GM21717 (cell line): Measurements from ENCODE around the gene DGKE.

Experiments
- ATAC-seq: cut with Tn5 transposase; IDR thresholded peaks from one replicate; pipeline ENCODE4 v1.9.1; 2021; ENCODE audit warnings: mild to moderate bottlenecking, moderate library complexity; ENCODE audit not compliant: unreplicated experiment

The DGKE gene

DNA sequence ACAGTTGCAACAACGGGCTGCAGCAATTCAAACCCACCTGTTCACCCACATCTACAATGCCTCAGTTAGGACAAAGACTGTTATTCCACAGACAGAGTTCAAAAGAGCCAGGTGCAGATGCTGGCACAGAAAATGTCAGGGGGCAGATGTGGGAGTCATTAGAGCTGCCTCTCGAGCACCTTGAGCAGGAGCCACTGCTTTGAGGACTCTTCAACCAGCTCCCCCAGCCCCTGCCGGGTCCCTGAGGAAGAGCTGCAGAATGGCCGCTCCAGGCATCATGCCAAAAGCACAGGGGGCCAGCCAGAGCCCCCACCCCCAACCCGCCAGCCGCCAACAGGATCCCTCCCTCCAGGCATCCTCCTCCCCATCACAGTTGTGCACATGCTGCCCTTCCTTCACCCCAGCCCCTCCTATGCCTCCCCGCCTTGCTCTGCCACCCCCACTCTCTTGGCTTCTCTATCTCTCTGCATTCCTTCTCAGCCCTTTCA lies 21.0 kb upstream of the DGKE start:
- ATAC-seq = no peak

DNA sequence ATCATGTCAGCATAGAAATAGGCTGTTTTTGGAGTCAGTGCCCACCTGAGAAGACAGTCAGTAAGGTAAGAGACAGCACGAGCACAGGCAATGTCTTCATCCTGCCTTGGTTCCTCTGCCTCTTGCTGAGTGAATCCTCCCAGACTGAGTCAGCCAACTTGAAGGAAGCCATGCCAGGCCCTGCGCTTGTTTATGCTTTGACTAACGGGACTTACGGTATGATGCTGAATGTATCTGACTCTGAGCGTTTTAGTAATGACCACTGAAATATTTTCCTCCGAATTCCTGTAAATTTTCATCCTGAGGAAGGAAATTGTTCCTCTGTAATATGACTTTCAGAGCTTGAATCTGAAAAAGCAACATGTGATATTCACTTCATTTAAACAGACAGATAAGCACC lies 18.2 kb upstream of the DGKE start:
- ATAC-seq = no peak

DNA sequence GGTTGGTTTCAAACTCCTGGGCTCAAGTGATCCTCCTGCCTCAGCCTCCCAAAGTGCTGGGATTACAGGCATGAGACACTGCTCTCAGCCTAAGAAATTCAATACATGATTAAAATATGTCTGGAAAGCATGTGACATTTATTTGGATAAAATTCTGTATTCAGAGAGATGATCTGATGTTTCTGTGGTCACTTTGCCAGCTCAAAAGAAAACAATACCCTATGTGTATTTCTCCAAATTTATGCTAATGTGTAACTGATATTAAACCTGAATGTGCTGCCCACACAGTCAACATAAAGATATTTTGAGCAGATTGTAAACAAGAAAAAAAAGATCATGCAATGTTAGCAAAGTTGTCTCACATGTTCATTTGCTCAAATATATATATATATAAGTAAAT lies 16.9 kb upstream of the DGKE start:
- no peak for ATAC-seq

DNA sequence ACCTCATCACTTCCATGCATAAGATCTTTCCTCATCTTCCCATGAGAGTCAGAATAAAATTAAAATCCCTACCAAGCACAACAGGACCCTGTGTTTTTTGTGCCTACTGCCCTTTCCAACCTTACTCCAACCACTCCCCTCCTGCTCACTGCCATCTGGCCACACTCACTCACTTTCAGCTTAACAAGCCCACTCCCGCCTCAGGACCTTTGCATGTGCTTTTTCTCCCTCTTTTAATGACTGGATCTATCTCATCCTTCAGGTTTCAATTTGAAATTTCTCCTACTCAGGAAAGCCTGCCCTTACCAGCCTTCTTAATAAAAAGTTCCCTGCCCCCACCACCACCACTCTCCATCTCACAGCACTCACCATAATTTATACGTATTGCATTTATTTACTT lies 14.9 kb upstream of the DGKE start:
- ATAC-seq = no peak

DNA sequence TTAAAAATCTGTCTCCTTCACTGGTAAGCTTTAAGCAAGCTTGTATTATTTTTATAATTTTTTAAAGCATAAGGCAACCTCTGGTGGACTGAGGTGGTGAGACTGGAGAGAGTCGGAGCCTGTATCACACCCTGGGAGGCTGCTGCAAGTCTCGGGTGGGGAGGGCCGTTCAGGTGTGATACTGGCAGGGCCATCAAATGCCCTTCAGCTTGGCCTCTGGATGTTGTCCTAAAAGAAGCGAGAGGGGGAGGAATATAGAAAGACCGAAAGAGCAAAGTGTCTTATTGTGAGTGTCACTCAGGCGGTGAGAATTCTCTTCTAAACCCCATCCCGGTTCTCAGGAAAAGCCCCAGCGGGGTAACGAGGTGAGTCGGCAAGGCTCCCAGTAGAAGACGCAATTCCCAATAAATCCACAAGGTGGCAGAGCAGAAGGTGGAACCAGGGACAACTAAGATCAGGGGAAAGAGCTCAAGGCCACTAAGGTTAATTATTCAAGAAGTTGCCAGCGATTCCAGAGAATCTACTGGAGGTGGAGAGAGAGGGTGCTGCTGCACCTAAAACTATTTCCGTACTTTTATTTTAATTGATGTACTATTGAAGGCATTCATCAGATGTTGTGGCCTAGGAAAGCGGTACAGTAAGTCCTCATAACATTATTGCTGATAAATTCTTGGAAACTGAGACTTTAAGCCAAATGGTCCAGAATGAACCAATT lies 14.4 kb upstream of the DGKE start:
- ATAC-seq = peak; percentile 61

DNA sequence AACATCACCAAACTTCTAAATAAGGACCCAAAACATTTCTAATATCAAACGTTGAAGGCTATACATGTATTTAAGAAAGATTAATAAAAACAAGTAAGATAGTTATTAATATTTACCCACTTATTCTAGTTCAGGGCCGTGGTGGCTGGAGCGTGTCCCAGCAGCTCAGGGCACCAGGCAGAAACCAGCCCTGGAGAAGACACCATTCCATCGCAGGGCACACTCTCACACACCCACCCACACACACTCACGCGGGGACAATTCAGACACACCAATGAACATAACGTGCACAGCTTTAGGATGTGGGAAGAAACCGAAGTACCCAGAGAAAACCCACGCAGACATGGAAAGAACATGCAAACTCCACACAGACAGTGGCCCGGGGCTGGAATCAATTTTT lies 13.7 kb upstream of the DGKE start:
- ATAC-seq = no peak

DNA sequence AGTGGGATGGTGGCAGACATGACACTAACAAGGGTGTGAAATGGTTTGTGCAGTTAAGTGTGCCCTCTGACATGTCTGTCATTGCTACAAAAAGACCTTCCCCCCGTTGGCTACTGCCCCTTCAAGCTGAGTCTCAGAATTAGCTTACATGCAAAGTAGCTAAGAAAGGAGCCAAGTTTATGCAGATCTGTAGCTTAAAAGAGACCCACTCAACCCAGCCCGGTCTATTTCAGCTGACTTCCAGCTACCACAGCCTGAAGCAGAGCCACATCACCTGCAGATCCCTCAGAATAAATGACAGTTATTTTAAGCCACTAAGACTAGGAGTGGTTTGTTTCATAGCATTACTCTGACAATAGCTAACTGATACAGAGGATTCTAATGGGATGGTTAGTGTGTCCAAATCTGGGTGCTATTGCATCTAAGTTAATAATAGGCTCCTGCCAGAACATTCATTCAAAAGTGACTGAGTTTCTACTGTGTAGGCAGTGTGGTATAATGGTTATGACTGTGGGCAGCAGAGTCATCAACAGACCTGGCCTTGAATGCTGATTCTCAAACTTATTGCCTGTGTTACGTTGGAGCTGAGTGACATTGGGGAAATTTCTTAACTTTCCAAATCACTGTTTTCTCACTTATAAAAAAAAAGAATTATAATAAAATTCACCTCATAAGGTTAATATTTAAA lies 12.0 kb upstream of the DGKE start:
- no peak for ATAC-seq

DNA sequence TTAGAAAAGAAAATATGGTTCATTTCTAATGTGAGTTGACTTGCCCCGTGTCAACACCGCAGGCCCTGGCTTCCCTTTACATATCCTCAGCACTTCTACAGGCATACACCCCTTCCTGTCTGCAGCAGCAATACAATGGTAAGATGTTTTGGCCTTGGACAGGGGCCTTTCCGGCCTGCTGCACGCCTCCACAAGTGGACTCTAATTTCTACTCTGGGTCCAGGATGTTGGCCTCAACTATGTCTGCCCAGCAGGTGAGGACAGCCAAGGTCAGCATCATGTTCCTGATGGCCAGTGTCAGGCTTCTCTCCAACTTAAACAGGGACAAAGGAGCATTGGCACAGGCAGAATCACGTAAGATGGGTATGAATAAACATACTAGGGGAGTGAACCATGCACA lies 11.2 kb upstream of the DGKE start:
- ATAC-seq = no peak

DNA sequence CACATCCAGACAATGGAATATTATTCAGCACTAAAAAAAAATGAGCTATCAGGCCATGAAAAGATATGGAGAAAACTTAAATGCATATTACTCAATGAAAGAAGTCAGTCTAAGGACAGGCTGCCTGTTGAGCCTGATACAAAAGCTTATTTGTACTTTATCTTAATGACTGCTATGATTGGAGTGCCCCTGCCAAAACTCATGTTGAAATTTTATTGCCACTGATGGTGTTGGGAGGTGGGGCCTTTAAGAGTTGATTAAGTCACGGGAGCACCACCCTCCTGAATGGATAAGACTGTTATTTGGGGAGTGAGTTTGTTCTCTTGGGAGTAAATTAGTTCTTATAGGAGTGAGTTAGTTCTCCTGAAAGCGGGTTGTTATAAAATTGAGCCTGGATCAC lies 10.1 kb upstream of the DGKE start:
- no peak for ATAC-seq

DNA sequence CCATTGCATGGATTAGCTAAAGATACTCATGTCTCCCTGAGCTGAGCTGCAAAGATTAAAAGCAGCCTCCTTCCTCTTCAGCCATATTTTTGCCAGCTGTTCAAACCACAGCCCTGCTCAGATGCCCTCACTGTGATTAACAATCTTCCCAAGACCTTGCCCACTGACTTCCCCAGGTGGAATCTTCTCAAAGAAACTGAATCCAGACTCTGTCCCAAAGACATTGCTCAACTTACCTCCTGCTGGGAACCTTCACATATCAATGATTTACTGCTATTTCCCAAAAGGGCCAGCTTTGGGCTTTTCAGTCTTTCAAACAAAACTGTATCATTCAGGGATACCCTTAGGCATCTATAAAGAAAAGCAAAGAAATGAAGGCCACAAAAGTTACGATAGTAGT lies 9.4 kb upstream of the DGKE start:
- ATAC-seq = no peak

DNA sequence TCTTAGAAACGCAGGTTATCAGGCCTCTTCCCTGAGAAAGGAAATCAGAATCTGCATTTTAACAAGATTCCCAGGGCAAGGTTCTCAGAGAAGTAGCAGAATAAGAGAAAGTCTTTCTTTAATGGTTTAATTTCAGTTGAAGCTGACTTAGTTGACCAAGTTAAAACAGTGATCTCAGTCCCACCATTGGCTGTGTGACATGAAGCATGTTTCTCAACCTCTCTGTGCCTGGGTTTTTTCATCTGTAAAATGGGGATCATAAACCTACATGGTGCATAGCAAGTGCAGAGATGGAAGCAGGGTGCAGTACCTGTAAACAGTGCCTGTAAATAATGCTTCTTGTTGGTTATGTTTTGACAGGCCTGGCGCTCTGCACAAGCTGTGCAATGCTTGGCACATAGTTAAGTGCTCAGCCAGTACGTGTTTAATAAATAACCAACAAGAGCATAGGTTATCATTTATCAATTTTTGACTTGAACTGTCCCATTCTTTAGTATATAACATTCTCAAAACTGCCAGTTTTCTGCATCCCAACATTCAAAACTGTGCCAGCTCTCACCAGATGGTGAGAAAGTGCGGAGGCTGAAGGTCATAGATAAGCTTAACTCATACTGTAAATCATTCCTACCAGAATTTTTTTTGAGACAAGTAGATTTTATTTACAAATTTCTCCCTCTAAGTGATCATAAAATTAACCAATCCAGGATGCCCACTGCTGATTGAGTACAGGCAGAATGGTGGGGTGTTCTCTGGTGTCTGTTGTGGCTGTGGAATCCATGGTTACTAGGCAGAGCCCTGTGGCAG lies 7.1 kb upstream of the DGKE start:
- ATAC-seq = no peak

DNA sequence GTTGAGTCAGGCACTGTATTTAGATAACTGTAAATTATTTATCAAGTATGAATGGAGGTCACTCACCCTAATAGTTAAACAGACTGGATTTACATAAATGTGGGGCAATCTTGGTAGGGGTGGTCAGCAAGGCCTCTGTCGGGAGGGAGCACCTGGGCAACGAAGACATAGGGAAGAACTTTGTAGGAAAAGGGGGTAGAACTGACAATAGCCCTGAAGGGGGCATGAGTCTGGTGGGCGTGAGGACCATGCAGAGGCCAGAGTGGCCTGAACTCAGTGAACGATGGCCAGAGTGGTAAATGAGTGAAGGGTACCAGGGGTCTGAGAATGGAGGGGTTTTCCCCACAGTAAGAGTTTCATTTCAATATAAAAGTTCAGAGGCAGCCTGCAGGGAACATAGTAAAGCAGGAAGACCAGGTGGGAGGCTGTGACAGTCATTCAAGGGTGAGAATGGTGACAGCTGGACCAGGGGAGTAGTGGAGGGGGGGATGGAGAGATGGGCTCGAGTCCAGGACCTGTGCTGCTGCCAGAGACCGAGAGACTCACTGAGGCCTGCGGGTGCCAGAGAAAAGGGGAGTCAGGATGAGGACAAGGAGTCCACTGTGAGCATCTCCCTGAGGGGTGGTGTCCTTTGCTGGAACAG lies 3.1 kb upstream of the DGKE start:
- ATAC-seq = no peak

DNA sequence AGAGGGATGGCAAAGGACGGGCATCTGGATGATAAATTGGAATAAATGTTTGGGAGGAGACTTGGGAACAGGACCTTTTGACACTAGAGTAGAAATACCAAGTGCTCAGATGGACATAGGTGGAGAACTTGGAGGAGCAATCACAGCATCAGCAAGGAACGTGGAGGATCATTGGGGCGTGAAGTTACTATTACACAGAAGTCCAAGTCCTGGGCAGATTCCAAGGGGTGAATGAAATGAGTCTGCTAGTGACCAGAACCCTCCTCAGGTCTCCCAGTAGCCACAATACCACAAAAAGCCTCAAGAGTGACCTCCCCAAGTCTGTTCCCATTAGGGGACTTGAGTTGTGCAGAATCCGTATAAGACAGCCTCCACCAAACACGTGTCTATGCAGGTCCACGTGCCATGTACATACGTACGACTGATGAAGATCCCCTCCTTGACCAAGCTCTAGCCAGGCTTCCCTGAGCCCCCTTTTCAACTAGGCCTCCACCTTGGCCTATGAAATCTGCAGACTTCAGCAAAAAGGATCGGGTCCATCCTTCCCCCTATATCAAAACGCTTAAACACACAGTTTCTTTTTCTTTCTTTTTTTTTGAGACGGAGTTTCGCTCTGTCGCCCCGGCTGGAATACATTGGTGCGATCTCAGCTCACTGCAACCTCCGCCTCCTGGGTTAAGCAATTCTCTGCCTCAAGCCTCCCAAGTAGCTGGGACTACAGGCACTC lies 2.4 kb upstream of the DGKE start:
- ATAC-seq = no peak

DNA sequence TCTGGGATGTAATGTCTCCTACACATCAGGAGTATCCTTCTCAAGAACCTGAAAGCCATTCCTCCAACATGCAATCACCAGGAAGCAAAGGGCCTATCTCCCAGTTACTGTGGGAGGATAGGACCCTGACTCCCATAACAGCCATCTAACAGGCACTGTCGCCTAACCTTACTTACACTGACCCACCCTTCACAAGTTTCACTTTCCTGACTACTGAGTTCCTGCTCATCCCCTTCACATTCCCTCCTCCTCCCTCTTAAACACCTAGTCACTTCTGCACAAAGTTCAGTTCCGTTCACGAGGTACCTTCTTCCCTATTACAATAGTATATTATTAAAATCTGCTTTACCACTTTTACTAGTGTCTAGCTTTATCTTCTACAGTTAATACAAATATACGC lies 1.5 kb upstream of the DGKE start:
- no peak for ATAC-seq

DNA sequence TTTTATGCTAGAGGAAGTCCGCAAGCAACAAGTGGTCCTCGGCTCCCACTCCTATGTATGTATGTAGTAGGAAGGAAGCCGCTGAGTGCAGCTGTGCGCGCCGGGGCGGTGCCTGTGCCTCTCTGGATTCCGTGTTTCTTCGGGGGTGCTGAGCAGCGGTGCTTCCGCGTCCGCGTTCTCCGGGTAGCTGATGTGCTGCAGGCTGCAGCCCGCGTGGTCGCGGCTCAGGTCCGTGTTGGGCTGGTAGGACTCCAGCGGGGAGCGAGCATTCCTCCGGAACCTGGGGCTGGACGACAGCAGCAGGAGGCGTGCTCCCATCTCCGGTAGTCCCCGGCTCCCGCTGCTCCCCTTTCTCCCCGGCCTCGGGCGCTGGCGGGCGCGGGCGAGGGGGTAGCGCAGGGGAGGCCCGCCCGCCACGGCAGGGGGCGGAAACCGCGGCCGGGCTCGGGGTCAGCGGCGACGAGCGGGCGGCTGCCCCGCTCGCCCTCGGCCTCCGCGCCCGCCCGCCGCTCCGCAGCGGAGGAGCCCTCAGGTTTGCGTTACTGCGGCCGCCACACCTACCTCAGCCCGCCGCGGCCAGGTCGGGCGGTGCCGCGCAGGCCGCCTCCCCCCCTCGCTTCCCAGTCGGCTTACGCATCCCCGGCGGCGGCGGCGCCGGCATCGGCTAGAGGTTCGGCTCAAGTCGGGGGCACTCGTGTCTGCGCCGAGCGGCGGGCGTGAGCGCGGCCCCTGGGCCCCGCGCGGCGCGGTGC lies 718 bp upstream of the DGKE start:
- peak; percentile 51 for ATAC-seq

DNA sequence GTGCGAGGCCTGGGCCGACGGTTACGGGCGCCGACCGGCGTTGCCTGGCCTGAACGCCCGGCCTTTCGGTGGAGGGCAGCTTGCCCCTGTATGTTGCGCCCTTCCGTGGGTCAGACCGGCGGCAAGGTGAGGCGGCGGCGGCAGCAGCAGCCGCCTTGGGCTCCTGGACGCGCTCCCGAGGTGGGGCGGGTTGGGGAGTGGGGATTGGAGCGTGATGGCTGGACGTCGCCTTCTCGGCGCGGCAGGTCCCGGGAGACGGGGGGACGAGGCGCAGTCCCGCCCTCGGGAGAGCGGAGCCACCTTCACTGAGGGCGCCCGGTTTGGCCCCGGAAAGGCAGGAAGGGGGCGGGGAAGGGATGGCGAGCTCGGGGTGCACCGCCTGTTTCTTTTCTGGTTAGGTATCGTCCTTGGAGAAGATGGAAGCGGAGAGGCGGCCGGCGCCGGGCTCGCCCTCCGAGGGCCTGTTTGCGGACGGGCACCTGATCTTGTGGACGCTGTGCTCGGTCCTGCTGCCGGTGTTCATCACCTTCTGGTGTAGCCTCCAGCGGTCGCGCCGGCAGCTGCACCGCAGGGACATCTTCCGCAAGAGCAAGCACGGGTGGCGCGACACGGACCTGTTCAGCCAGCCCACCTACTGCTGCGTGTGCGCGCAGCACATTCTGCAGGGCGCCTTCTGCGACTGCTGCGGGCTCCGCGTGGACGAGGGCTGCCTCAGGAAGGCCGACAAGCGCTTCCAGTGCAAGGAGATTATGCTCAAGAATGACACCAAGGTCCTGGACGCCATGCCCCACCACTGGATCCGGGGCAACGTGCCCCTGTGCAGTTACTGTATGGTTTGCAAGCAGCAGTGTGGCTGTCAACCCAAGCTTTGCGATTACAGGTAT lies 671 bp downstream of the DGKE start:
- ATAC-seq = peak; percentile 31

DNA sequence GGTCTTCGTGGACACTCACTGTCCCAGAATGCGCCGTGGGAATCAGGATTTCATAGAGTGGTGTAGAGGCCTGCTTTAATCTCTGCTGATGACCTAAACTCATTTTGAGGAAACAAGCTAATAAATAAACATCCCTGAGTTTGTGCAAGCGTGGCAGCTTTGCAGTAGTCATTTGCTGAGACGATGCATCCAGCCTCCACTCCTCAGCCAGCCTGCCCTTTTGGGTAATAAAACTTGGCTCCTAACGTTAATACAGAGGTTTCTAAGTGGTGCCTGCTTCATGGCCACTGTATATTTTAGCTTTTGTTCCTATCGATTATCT lies 1.3 kb downstream of the DGKE start:
- ATAC-seq = no peak

DNA sequence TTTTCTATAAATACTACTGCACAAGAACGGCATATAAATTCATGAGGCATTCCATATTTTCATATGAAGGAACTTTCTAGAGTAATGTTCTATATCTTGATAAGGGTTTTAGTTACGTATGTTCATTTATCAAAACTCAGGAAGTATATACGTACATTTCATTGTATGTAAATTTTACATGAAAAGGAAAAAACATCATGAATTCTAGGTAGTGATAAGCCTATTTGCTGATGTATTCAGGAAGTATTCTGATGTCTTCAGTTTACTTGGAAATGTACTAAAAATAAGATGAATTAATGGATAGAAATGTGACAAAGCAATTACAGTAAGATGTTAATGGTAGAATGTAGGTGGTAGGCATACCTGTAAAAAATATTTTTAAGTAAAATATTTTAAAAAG lies 4.7 kb downstream of the DGKE start:
- no peak for ATAC-seq

DNA sequence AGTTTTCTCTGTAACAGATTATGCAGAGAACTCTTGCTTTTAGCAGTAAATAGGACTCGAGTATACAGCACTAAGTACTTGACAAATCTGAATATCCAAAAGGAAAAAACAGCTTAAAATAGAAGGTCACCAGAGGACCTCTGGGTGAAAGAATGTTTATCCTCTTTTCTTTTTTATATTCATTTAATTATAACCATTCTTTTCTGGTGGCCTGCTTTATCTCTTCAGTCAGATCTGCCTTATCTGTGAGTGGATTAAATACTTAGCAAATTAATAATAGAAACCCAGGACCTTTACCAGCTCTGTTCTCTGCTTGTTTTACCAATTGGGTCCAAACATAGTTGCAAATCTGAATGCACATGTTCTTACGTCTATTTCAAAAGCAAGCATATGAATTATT lies 8.6 kb downstream of the DGKE start:
- ATAC-seq = no peak
